HL-60 (cell line): ENCODE measurements around the gene NEU2.

Experiments used
- DNase-seq, 2 experiments: peaks; one replicate each; pipeline ENCODE4 v3.0.0-alpha.2; 2010 to 2020; ENCODE audit warnings: low read depth in 1 of 2, low spot score in 1 of 2
- H3K27ac ChIP-seq: fragments of 250-450 bp; sonication (Bioruptor Pico); replicated peaks from 2 replicates; pipeline ENCODE4 v1.5.1; 2020; ENCODE audit warnings: mild to moderate bottlenecking, moderate library complexity
- H3K27me3 ChIP-seq: fragments of 250-450 bp; sonication (Bioruptor Pico); 2 replicates; pipeline ENCODE4 v1.5.1; 2021; ENCODE audit warnings: mild to moderate bottlenecking, moderate library complexity; ENCODE audit not compliant: insufficient read depth, poor library complexity, severe bottlenecking
- H3K4me3 ChIP-seq: replicated peaks from 2 replicates; pipeline ENCODE4 v1.5.1; 2011; ENCODE audit warnings: mild to moderate bottlenecking, control low read depth, low read length; ENCODE audit not compliant: insufficient read depth
- GABPA ChIP-seq: IDR thresholded peaks from 2 replicates; pipeline ENCODE4 v1.6.1; 2012; ENCODE audit warnings: low read depth
- POLR2AphosphoS5 ChIP-seq: IDR thresholded peaks from 2 replicates; pipeline ENCODE4 v1.6.1; 2012; ENCODE audit warnings: low read depth
- REST ChIP-seq: IDR thresholded peaks from 2 replicates; pipeline ENCODE4 v1.6.1; 2012; ENCODE audit warnings: low read depth; ENCODE audit not compliant: insufficient replicate concordance
- SPI1 ChIP-seq: IDR thresholded peaks from 2 replicates; pipeline ENCODE4 v1.6.1; 2012; ENCODE audit warnings: low read depth, mild to moderate bottlenecking, borderline replicate concordance
- TF ChIP-seq, protein P1 (sequence below): IDR thresholded peaks from one replicate; pipeline ENCODE4 v1.5.1; 2011; ENCODE audit warnings: low read length, control low read depth, inconsistent platforms; ENCODE audit not compliant: insufficient read depth

Gene NEU2

GRCh38 chr2:233058717-233059546, 26.5 kb downstream of the NEU2 start:
- no peak overlapping the region for H3K4me3 ChIP-seq

GRCh38 chr2:233059547-233059796, 27.0 kb downstream of the NEU2 start:
- peak overlapping the region; percentile 98 for H3K27ac ChIP-seq
- no peak for DNase-seq
- no peak for TF ChIP-seq GABPA
- no peak for TF ChIP-seq SPI1
- no peak for TF ChIP-seq REST
- no peak for TF ChIP-seq POLR2AphosphoS5
- TF ChIP-seq, protein P1, sequence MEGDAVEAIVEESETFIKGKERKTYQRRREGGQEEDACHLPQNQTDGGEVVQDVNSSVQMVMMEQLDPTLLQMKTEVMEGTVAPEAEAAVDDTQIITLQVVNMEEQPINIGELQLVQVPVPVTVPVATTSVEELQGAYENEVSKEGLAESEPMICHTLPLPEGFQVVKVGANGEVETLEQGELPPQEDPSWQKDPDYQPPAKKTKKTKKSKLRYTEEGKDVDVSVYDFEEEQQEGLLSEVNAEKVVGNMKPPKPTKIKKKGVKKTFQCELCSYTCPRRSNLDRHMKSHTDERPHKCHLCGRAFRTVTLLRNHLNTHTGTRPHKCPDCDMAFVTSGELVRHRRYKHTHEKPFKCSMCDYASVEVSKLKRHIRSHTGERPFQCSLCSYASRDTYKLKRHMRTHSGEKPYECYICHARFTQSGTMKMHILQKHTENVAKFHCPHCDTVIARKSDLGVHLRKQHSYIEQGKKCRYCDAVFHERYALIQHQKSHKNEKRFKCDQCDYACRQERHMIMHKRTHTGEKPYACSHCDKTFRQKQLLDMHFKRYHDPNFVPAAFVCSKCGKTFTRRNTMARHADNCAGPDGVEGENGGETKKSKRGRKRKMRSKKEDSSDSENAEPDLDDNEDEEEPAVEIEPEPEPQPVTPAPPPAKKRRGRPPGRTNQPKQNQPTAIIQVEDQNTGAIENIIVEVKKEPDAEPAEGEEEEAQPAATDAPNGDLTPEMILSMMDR = no peak

More at GRCh38 chr2:233058717-233059546, 26.5 kb downstream of the NEU2 start:
- no peak for DNase-seq
- TF ChIP-seq REST (no peak), POLR2AphosphoS5 (no peak)
- H3K27ac ChIP-seq = peak overlapping the region; percentile 98
- H3K27me3 ChIP-seq = no peaks in the 10 kb centered on the region

GRCh38 chr2:233059797-233060500, 27.5 kb downstream of the NEU2 start, which contains the start of gene INPP5D:
INPP5D (plus strand) TSS chr2:233060342; CDS start chr2:233060479, 137 bp downstream.
- Histone ChIP-seq H3K4me3 (peak within 1 kb of the TSS; percentile 86), H3K27ac (peak within 1 kb of the TSS; percentile 98), H3K27me3 (no peaks in the 10 kb centered on the region)
- peak; percentile 88 to 96 for DNase-seq
- peak; percentile 97 for TF ChIP-seq POLR2AphosphoS5
- TF ChIP-seq, protein P1 = peak; percentile 2
- no peak for TF ChIP-seq GABPA
- peak; percentile 64 for TF ChIP-seq REST
- peak; percentile 98 for TF ChIP-seq SPI1

More at GRCh38 chr2:233059547-233059796, 27.0 kb downstream of the NEU2 start:
- Histone ChIP-seq H3K4me3 (peak overlapping the region; percentile 86), H3K27me3 (no peaks in the 10 kb centered on the region)
